Ascending aorta (tissue), 2 donors: ENCODE results near the gene NCKAP5. TPM values are rescaled to one million over a fixed set of nuclear protein-coding genes. Genes with fewer than 3 reads are reported as not detected.

Experiments
- DNase-seq, 2 donors: peaks; one replicate each; pipeline ENCODE4 v3.0.0-alpha.2; 2019; ENCODE audit warnings: low spot score in 2 of 2
- H3K27ac ChIP-seq, 2 donors: fragments of 200-600 bp; sonication (generic); one replicate each; pipeline ENCODE4 v1.5.1; 2016 to 2017; ENCODE audit warnings: mild to moderate bottlenecking in 1 of 2
- H3K27me3 ChIP-seq: fragments of 200-600 bp; sonication (generic); one replicate; pipeline ENCODE4 v1.5.1; 2017
- H3K36me3 ChIP-seq, 2 donors: fragments of 200-600 bp; sonication (generic); one replicate each; pipeline ENCODE4 v1.5.1; 2016
- H3K4me1 ChIP-seq, 2 donors: fragments of 200-600 bp; sonication (generic); one replicate each; pipeline ENCODE4 v1.5.1; 2016 to 2017; ENCODE audit warnings: mild to moderate bottlenecking in 1 of 2
- H3K4me3 ChIP-seq, 2 donors: fragments of 200-600 bp; sonication (generic); one replicate each; pipeline ENCODE4 v1.5.1; 2016 to 2017; ENCODE audit warnings: mild to moderate bottlenecking in 1 of 2
- H3K9me3 ChIP-seq, 2 donors: fragments of 200-600 bp; sonication (generic); one replicate each; pipeline ENCODE4 v1.5.1; 2016
- CTCF ChIP-seq, 3 experiments: fragments of 200-600 bp in 2 of 3; fragments of 450-650 bp in 1 of 3; sonication (generic) in 2 of 3; IDR thresholded peaks; one replicate each; pipeline ENCODE4 v1.5.1; 2016 to 2019; ENCODE audit warnings: antibody characterized with exemption in 3 of 3, mild to moderate bottlenecking in 1 of 3, moderate library complexity in 1 of 3
- intact Hi-C: fragments of 100-400 bp; cut with DNase I; formaldehyde crosslinking; loops from one replicate; pipeline ENCODE4 v1.15.1; 2023
- total RNA-seq: library from RNA; depleted of rRNA; stranded (reverse); fragments of >200 nt; gene quantifications from one replicate; pipeline ENCODE4 v1.1.0, GENCODE V29; 2016

NCKAP5 gene
- total RNA-seq, 1 donor from 2014 or later = 0.75 TPM

DNA sequence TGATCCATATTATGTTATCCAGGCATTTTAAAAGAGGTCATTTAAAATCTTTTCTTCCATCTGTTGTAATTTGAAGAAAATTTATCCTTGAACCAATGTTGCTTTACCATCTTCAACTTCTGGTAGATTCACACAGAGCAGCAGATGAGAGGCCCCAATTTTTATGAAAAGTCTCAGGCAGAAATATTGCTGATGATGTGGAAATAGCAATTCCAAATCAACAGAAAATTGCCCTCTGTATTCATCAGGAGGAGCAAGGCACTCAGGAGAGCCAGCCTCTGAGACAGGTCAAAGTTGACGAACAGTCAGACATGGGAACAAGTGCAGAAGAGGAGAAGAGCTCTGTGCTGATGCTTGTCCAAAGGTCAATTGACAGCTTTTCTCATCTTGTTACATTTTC, 444.9 kb downstream of the NCKAP5 start:
- TF ChIP-seq CTCF (IDR thresholded peaks at IDR 0.05) = no peak
- no peak for DNase-seq
- no peak overlapping the region for H3K4me3 ChIP-seq
- no peaks in the 10 kb centered on the region for H3K36me3 ChIP-seq
- H3K27ac ChIP-seq = no peak overlapping the region
- H3K4me1 ChIP-seq = no peaks in the 10 kb centered on the region
- H3K27me3 ChIP-seq = no peaks in the 10 kb centered on the region
- H3K9me3 ChIP-seq = no peaks in the 10 kb centered on the region
- intact Hi-C loops = no loop called here

GRCh38 chr2:133122529-133122928, 445.7 kb downstream of the NCKAP5 start:
- Histone ChIP-seq H3K9me3 (no peaks in the 10 kb centered on the region), H3K4me1 (no peaks in the 10 kb centered on the region), H3K27me3 (no peaks in the 10 kb centered on the region), H3K36me3 (no peaks in the 10 kb centered on the region), H3K27ac (no peak overlapping the region), H3K4me3 (no peak overlapping the region)
- intact Hi-C loops = no loop called here
- no peak for DNase-seq
- no peak for TF ChIP-seq CTCF (IDR thresholded peaks at IDR 0.05)

DNA sequence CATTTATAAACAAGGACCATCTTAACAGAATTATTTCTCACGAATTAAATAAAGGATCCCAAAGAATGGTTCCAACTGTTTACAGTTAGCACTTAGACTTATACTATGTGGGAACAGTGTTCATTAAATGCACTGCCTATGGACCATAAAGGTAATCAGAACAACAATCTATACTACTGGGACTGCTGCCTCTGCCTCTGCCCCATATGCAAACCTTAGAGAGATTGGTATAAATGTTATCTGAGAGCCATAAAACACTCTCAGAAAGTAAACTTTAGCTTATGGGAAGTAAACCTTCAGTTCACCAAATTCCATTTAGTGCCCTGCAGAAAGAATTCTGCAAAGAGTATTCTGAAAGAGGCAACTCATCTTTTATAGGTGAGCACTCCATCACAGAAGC, 448.0 kb downstream of the NCKAP5 start:
- Histone ChIP-seq H3K27me3 (no peaks in the 10 kb centered on the region), H3K9me3 (no peaks in the 10 kb centered on the region), H3K27ac (no peak overlapping the region), H3K4me3 (no peak overlapping the region), H3K36me3 (no peaks in the 10 kb centered on the region), H3K4me1 (no peaks in the 10 kb centered on the region)
- TF ChIP-seq CTCF (IDR thresholded peaks at IDR 0.05) = no peak
- intact Hi-C loops = no loop called here
- no peak for DNase-seq

DNA sequence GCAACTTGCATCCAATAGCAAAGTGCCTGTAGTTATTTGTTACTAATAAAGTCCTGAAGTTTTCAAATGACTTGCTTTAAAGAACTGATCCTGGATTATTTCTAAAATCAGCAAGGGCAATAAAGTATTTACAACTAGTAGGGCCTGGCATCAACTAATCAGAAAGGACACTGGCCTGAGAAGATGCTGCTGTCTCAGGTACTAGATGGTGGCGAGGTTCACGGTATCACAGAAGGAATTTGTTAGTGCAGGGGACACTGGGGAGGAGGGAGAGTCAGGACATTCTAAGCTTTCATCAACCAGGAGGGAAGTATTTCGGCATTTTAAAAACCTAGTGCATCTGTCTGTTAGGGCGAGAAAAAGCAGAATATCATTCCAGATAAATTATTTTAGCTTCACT, 458.1 kb downstream of the NCKAP5 start:
- no peak for DNase-seq
- no peak overlapping the region for H3K4me3 ChIP-seq
- no peaks in the 10 kb centered on the region for H3K4me1 ChIP-seq
- H3K36me3 ChIP-seq = no peaks in the 10 kb centered on the region
- no peaks in the 10 kb centered on the region for H3K27me3 ChIP-seq
- intact Hi-C loops = no loop called here
- no peaks in the 10 kb centered on the region for H3K9me3 ChIP-seq
- no peak for TF ChIP-seq CTCF (IDR thresholded peaks at IDR 0.05)
- H3K27ac ChIP-seq = no peak overlapping the region

DNA sequence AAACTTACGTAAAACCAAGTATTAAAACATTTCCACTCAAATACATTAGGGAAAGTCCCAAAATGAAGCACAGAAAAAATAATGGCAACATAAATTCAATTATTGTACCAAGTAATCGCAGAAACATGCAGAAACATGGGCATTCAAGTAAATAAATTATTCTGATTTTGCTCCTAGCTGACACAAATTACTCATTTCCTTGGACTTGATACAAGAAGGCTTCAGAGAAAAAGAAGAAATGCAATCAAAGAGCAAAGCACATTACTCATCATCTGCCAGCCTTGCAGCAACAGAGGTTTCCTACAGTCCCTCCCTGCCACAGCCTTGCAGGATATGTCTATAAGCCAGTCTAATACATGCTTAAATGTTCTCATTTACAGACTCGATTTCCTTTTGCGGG, 458.5 kb downstream of the NCKAP5 start:
- Histone ChIP-seq H3K27me3 (no peaks in the 10 kb centered on the region), H3K4me1 (no peaks in the 10 kb centered on the region), H3K4me3 (no peak overlapping the region), H3K9me3 (no peaks in the 10 kb centered on the region), H3K36me3 (no peaks in the 10 kb centered on the region), H3K27ac (no peak overlapping the region)
- intact Hi-C loops = no loop called here
- no peak for TF ChIP-seq CTCF (IDR thresholded peaks at IDR 0.05)
- DNase-seq = no peak

DNA sequence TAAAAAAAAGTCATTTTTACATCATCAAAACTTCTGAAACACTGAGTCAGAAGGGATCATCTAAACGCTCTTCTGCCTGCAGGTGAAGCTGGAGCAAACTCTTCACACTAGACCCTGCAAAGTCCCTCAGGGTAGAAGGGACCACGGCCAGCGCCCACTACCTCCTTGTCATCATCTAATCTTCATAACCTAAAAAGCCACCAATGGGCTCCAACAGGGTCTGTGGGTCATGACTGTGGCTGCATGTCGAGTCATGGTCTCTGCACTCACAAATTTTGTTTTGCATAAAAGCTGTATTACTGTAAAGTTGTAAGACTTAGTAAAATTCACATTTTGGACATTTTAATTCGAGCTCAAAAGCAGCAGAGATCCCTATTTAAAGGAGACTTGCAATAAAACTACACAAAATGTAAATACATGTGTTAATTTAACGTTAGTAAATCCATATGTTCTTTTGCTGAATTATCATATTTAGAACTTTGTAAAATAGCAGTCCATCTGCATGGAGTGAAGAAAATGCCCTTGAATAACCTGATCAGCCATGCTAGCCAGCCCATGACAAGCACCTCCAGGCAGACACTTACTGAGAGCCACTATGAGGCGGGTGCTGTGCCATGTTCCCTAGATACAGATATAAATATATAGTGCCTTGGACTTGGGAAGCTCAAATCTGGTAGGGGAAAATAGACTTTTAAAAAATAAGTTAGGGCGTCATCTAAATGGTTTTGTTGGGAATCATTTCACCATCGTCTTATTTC, 461.0 kb downstream of the NCKAP5 start:
- H3K36me3 ChIP-seq = no peaks in the 10 kb centered on the region
- no peak for DNase-seq
- H3K4me1 ChIP-seq = no peaks in the 10 kb centered on the region
- H3K4me3 ChIP-seq = no peak overlapping the region
- H3K27ac ChIP-seq = no peak overlapping the region
- H3K27me3 ChIP-seq = no peaks in the 10 kb centered on the region
- TF ChIP-seq CTCF (IDR thresholded peaks at IDR 0.05) = no peak
- no peaks in the 10 kb centered on the region for H3K9me3 ChIP-seq
- intact Hi-C loops = no loop called here
